Renal cortical epithelial cell (primary cell): Measurements from ENCODE around the gene PAQR5. TPM values are rescaled to one million over a fixed set of nuclear protein-coding genes. Genes with fewer than 3 reads are reported as not detected.
A peak's percentile ranks its signal among the peaks of the same experiment; 100 is the strongest.
"Not testable (repeated sequence)": the region's sequence is repeated elsewhere in the genome, so short reads cannot be mapped to it uniquely, and the experiment has no call there.

Source experiments
- DNase-seq: peaks from one replicate; pipeline ENCODE4 v3.0.0-alpha.2; 2011; ENCODE audit warnings: low read depth
- total RNA-seq: library from RNA; depleted of rRNA; stranded (reverse); fragments of >200 nt; gene quantifications from 2 replicates; pipeline ENCODE4 v1.2.3, GENCODE V29; 2014

The PAQR5 gene
- total RNA-seq = 8.2 and 8.9 TPM in 2 replicates

- DNase-seq = no peak
These were observed at the start of gene PAQR5 for GRCh38 chr15:69298697-69299441. TSS of gene PAQR5 (plus strand) at chr15:69298912. CDS start at chr15:69360081, 61,169 bp downstream.

- peak; percentile 96 for DNase-seq
These were observed 45.6 kb upstream of the PAQR5 start for GRCh38 chr15:69253156-69253555.

- peak; percentile 62 for DNase-seq
These were observed 33.3 kb upstream of the PAQR5 start for GRCh38 chr15:69265347-69265955.

- no peak for DNase-seq
These were observed 27.5 kb upstream of the PAQR5 start for GRCh38 chr15:69271217-69271616.

GRCh38 chr15:69272139-69272538, 26.6 kb upstream of the PAQR5 start:
- DNase-seq = no peak

- no peak for DNase-seq
These were observed 25.8 kb upstream of the PAQR5 start for GRCh38 chr15:69272891-69273290.

- DNase-seq = no peak
These were observed 23.5 kb upstream of the PAQR5 start for GRCh38 chr15:69275074-69275670.

- DNase-seq = peak; percentile 22
These were observed 22.7 kb upstream of the PAQR5 start for GRCh38 chr15:69275933-69276560.

GRCh38 chr15:69277316-69277715, 21.4 kb upstream of the PAQR5 start:
- DNase-seq = no peak

- DNase-seq = no peak
These were observed 19.1 kb upstream of the PAQR5 start for GRCh38 chr15:69279636-69280035.

GRCh38 chr15:69280783-69281182, 17.9 kb upstream of the PAQR5 start:
- no peak for DNase-seq

GRCh38 chr15:69282104-69282743, 16.5 kb upstream of the PAQR5 start:
- no peak for DNase-seq

- no peak for DNase-seq
These were observed 12.9 kb upstream of the PAQR5 start for GRCh38 chr15:69285834-69286233.

- DNase-seq = no peak
These were observed 10.7 kb upstream of the PAQR5 start for GRCh38 chr15:69288011-69288410.

- no peak for DNase-seq
These were observed 10.0 kb upstream of the PAQR5 start for GRCh38 chr15:69288531-69289341.

- DNase-seq = peak; percentile 43
These were observed 9.2 kb upstream of the PAQR5 start for GRCh38 chr15:69289342-69290146.

- no peak for DNase-seq
These were observed 8.2 kb upstream of the PAQR5 start for GRCh38 chr15:69290346-69291164.

GRCh38 chr15:69291651-69292050, 7.1 kb upstream of the PAQR5 start:
- DNase-seq = not testable (repeated sequence)

GRCh38 chr15:69292826-69293420, 5.8 kb upstream of the PAQR5 start:
- no peak for DNase-seq
